ENCODE results near the gene HMOX1. TPM values are rescaled to one million over a fixed set of nuclear protein-coding genes. Genes with fewer than 3 reads are reported as not detected.

Gene HMOX1
- total and polyA plus RNA-seq, 2 donors (not counting 3 experiments of a cell fraction or from before 2014, with no cell fraction given) = 41.1 to 69.1 TPM

DNA sequence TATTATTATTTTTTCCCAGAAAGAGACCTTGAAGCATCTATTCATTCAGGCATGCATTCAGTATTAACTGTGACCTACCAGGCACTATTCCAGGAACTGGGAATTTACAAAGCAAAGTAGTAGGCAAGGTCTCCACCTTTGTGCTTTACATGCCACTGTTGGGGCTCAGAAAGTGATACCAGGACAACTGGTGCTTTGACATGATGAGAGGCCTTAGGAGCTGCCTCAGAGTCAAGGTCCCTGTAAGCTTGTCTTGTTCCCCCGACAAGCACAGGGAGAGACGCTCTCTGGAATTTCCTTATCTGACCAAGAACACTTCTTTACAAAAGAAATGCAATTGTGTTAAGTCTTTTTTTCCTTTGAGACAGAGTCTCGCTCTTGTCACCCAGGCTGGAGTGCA, 2.3 kb upstream of the HMOX1 start:
- POLR2A ChIA-PET = interaction anchor here (0.7 kb wide), 1 partner anchor 15 kb away, joined by 3 read pairs; no protein-coding TSS in a partner anchor
- dilution Hi-C loops (cut with MboI; ENCODE audit: extremely low pct_ligation_motif_present, low sequenced_read_pairs) (no loop called here), intact Hi-C loops (cut with micrococcal nuclease) (no loop called here)
- CTCF ChIA-PET = interaction anchor here (1.0 kb wide), 1 partner anchor 28 kb away, joined by 4 read pairs; no protein-coding TSS in a partner anchor
- peaks cover 13% of the 10 kb centered on the region for H3K79me2 ChIP-seq (ENCODE audit: control insufficient read depth, insufficient read depth, low read length)
- peaks cover 34% of the 10 kb centered on the region for H3K4me1 ChIP-seq (ENCODE audit: control insufficient read depth, extremely low read depth, insufficient read depth, low read length)
- FAIRE-seq (no peak), DNase-seq (ENCODE audit: low read depth, low spot score) (no peak)
- H4K20me1 ChIP-seq (replicated peaks; ENCODE audit: control insufficient read depth, extremely low read depth, insufficient read depth, low read length) = no peaks in the 10 kb centered on the region
- H3K9me3 ChIP-seq (replicated peaks; ENCODE audit: control insufficient read depth, insufficient read depth, low read length) = no peaks in the 10 kb centered on the region
- no peak overlapping the region for H3K4me2 ChIP-seq (ENCODE audit: insufficient read depth, low read length)
- no peak overlapping the region for H3K27ac ChIP-seq (ENCODE audit: insufficient read depth, low read depth, low read length)
- BruUV-seq (replicated peaks) = no TSS peak
- H2AFZ ChIP-seq (ENCODE audit: low read depth, low read length) = no peak overlapping the region
- no peak overlapping the region for H3K4me3 ChIP-seq (replicated peaks in 1 of 3; ENCODE audit: insufficient read depth in 1 of 3, low read depth in 1 of 3, low read length in 3 of 3)
- no peaks in the 10 kb centered on the region for H3K9me1 ChIP-seq (replicated peaks; ENCODE audit: control insufficient read depth, extremely low read depth, insufficient read depth, low read length)
- no peaks in the 10 kb centered on the region for H3K27me3 ChIP-seq (ENCODE audit: control insufficient read depth in 2 of 2, insufficient read depth in 2 of 2, low read length in 2 of 2)
- TF ChIP-seq, protein P1, sequence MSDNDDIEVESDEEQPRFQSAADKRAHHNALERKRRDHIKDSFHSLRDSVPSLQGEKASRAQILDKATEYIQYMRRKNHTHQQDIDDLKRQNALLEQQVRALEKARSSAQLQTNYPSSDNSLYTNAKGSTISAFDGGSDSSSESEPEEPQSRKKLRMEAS (IDR thresholded peaks at IDR 0.05; ENCODE audit: insufficient read depth, insufficient read length) = no peak
- TF ChIP-seq GATA2 (IDR thresholded peaks at IDR 0.05; ENCODE audit: insufficient read depth, insufficient read length, low read depth, low read length) (no peak), POLR2AphosphoS5 (IDR thresholded peaks at IDR 0.05; ENCODE audit: insufficient read depth, low read depth, low read length) (no peak), EZH2 (IDR thresholded peaks at IDR 0.05; ENCODE audit: borderline replicate concordance, low read depth, low read length, severe bottlenecking) (no peak), POLR2A (IDR thresholded peaks at IDR 0.05; ENCODE audit: low read depth, low read length) (no peak), FOS (IDR thresholded peaks at IDR 0.05; ENCODE audit: borderline replicate concordance, insufficient read depth, low read length) (no peak), JUN (IDR thresholded peaks at IDR 0.05; ENCODE audit: borderline replicate concordance, insufficient read depth, insufficient read length, low read depth) (no peak), MYC (IDR thresholded peaks at IDR 0.05; ENCODE audit: low read depth, low read length) (no peak)
- TF ChIP-seq, protein P2, sequence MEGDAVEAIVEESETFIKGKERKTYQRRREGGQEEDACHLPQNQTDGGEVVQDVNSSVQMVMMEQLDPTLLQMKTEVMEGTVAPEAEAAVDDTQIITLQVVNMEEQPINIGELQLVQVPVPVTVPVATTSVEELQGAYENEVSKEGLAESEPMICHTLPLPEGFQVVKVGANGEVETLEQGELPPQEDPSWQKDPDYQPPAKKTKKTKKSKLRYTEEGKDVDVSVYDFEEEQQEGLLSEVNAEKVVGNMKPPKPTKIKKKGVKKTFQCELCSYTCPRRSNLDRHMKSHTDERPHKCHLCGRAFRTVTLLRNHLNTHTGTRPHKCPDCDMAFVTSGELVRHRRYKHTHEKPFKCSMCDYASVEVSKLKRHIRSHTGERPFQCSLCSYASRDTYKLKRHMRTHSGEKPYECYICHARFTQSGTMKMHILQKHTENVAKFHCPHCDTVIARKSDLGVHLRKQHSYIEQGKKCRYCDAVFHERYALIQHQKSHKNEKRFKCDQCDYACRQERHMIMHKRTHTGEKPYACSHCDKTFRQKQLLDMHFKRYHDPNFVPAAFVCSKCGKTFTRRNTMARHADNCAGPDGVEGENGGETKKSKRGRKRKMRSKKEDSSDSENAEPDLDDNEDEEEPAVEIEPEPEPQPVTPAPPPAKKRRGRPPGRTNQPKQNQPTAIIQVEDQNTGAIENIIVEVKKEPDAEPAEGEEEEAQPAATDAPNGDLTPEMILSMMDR (IDR thresholded peaks at IDR 0.05; ENCODE audit: extremely low read depth in 1 of 2, insufficient read depth in 1 of 2, low read depth in 1 of 2, low read length in 2 of 2) = no peak
- peaks cover 0 to 3% of the 10 kb centered on the region in 2 experiments for H3K36me3 ChIP-seq (ENCODE audit: control insufficient read depth in 2 of 2, extremely low read depth in 1 of 2, insufficient read depth in 2 of 2, low read length in 2 of 2)
- H3K9ac ChIP-seq (replicated peaks; ENCODE audit: extremely low read depth, insufficient read depth, low read length) = no peak overlapping the region

All from endothelial cell of umbilical vein (primary cell).